CD4-positive, alpha-beta T cell treated with Interleukin-21 for 1 hour (primary cell): ENCODE results near the gene FADS3.

Experiments used
- DNase-seq: peaks from one replicate; pipeline ENCODE4 v3.0.0-alpha.2; 2020

FADS3 gene

GRCh38 chr11:61873588-61874376 lies 17.6 kb downstream of the FADS3 start:
- DNase-seq = no peak

DNA sequence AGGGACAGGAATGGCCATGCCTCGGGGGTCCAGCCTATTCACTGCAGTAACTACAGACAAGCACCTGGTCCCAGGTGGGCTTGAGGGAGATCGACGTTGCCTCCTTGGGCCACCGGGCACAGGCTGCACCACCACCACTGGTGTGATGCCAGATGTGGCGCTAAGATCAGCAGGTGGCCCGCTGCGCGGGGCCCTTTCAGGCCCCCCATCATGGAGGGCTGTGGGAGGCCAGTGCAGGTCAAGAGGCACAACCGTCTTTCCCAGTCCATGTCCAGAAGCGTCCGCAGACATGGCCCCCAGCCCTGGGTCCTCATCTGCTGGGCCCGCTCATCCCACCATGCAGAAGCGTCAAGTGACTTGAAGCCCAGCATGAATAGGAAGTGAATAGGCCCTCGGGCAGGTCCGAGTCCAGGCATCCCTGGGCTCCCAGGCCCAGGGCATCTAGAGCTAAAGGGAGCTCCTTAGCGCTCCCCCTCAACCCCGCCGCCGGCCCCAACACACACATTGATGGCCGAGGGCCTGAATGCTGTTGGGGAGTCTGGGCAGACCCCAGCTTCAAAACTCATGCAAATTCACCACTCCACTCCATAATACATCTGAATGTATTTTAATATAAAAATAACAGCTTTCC lies 18.3 kb downstream of the FADS3 start:
- no peak for DNase-seq

- DNase-seq = peak; percentile 51
Observed at GRCh38 chr11:61871158-61871597, 20.2 kb downstream of the FADS3 start.

GRCh38 chr11:61870541-61871031 lies 20.8 kb downstream of the FADS3 start:
- DNase-seq = no peak

- no peak for DNase-seq
Observed at GRCh38 chr11:61869708-61870451, 21.5 kb downstream of the FADS3 start.

- DNase-seq = no peak
Observed at GRCh38 chr11:61869429-61869707, 22.0 kb downstream of the FADS3 start.

DNA sequence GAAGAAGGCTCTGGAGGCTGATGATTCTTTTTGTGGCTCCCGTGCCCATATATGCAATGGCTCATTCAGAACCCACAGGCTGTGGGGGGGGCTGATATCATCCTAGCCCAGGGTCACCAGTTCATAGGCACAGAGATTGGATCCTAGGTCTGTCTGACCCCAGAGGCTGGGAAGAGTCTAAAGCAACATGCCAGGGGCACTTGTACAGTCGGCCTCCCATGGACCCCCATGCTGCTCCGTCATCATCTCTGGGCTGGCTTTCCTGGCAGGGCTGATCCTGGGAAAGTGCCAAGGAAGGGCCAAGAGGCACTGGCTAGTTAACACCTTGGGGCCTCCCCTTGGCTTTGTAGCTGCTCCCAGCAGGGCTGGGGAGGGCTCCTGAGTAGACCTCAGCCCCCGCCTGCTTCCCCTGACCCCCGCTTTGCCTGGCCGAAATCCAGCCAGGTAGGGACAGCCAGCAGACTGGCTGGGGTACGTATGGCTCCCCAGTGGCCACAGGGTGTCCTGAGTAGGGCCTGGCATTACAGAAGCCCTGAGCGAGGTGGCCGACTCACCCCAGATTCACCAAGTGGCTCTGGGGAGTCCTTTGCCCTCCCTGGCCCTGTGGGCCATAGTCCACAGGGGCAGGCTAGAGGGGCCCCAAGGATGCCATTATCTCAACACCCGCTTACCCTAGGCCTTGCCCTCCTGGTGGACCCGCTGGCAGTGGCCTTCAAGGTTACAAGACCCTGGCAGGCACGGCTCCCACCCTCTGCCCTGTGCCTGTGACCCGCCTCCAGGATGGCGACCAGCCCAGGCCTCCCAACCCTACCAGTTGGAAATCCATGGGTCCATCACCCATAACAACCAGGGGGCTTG lies 22.5 kb downstream of the FADS3 start:
- DNase-seq = no peak

GRCh38 chr11:61866958-61867343 lies 24.4 kb downstream of the FADS3 start:
- DNase-seq = no peak

DNA sequence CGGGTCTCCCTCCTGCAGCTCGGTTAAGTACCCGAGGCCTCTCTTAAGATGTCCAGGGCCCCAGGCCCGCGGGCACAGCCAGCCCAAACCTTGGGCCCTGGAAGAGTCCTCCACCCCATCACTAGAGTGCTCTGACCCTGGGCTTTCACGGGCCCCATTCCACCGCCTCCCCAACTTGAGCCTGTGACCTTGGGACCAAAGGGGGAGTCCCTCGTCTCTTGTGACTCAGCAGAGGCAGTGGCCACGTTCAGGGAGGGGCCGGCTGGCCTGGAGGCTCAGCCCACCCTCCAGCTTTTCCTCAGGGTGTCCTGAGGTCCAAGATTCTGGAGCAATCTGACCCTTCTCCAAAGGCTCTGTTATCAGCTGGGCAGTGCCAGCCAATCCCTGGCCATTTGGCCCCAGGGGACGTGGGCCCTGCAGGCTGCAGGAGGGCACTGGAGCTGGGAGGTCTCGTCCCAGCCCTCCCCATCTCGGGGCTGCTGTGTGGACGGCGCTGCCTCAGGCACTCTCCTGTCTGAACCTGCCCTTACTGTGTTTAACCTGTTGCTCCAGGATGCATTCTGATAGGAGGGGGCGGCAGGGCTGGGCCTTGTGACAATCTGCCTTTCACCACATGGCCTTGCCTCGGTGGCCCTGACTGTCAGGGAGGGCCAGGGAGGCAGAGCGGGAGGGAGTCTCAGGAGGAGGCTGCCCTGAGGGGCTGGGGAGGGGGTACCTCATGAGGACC lies 25.0 kb downstream of the FADS3 start:
- DNase-seq = no peak

- no peak for DNase-seq
Observed at GRCh38 chr11:61864814-61865775, 26.2 kb downstream of the FADS3 start.

DNA sequence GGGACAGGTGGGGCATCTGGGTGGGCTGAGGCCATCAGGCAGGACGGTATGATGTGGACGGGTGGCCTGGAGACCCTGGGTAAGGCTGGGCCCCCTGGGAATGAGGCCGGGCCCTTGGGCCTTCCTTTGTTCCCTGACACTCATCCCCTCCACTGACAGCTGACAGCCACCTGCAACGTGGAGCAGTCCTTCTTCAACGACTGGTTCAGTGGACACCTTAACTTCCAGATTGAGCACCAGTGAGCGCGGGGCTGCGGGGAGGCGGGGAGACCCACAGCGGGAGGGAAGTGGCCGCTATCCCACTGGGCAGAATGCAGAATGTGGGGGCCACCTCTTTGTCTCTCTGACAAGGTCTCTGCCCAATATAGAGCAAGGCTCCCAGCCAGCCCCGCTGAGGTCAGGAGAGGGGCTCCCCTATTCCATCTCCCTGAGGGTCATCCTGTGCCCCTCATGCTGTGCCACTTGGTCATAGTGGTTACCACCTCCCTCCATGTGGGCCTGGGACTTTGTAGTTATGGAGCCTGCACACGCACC lies 27.7 kb downstream of the FADS3 start:
- DNase-seq = no peak

DNA sequence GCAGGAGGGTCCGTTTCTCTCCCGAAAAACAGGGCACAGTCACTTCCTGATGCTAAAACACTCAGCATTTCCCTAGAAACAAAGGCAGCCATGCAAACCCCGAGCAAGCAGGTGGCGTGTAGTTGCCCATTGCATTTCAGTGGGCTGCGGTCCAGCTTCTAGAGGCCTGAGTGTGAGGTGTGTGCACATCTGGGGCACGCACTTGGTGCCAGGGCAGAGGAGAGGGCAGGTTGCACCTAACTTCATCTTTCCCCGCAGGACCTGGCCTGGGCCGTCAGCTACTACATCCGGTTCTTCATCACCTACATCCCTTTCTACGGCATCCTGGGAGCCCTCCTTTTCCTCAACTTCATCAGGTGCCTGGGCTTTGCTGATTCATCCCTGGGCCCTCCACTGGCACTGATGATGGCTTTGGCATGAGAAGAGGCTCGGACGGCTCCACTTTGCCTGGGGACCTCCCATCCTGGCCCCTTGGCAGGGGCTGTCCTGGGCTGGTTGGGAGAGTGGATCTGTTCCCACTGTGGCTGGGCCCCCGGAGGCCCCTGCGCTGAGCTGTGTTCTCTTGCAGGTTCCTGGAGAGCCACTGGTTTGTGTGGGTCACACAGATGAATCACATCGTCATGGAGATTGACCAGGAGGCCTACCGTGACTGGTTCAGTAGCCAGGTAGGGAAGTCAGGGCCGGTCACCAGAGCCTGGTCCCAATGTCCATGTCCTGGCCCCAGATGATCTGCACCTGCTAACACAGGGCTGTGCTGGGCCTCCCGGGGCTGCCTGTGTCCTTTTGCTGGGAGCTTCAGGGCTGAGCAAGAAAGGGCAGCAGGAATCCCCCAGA lies 28.4 kb downstream of the FADS3 start:
- DNase-seq = no peak

GRCh38 chr11:61861634-61862033 lies 29.7 kb downstream of the FADS3 start:
- DNase-seq = no peak

- no peak for DNase-seq
Observed at GRCh38 chr11:61860054-61860903, 31.1 kb downstream of the FADS3 start.

DNA sequence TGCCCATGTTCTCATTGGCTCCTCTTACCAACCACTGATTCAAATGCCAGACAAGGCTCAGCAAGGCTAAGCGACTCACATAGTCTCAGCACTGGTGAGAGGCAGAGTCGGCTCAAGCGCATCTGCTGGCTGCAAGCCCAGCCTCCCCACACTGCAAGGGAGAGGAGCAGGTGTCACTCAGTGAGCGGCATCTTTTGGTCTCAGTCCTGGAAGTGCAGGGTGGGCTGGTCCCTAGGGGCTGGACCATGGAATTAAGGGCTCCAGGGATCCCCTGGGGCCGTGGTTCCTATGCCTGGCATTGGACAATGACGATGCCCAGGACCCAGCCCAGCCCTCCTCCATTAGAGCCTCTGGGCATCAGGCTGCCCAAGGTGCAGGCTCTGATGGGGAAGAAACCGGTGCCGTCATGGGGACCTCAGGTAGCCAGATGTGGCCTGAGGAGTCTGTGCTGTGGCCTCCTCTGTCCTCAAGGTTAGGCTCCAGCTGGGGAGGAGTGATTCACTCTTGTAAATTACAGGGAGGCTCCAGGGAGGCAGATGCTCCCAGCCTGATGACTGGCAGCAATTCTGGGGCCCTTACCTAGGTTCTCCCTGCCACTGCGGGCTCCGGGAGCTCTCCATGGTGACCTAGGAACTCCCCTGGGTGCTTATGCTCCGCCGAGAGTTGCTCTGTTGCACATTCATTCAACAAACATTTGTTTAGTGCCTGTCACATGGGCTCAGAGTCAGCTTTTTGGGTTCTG lies 35.2 kb downstream of the FADS3 start:
- no peak for DNase-seq

GRCh38 chr11:61854966-61855714 lies 36.2 kb downstream of the FADS3 start:
- DNase-seq = no peak

- DNase-seq = no peak
Observed at GRCh38 chr11:61854206-61854895, 37.0 kb downstream of the FADS3 start.
